ENCODE results near the gene INO80E.

Gene INO80E

GRCh38 chr16:30049871-30050270 lies 53.8 kb downstream of the INO80E start:
- no peak for DNase-seq (ENCODE audit: extremely low read depth, low read depth)

GRCh38 chr16:30051518-30051917 lies 55.5 kb downstream of the INO80E start:
- DNase-seq (ENCODE audit: extremely low read depth, low read depth) = no peak
- no peak for TF ChIP-seq CTCF (IDR thresholded peaks at IDR 0.05; ENCODE audit: low read depth, low read length)

More at GRCh38 chr16:30049871-30050270, 53.8 kb downstream of the INO80E start:
- TF ChIP-seq CTCF (IDR thresholded peaks at IDR 0.05; ENCODE audit: low read depth, low read length) = no peak

- no peak for TF ChIP-seq CTCF (IDR thresholded peaks at IDR 0.05; ENCODE audit: low read depth, low read length)
- DNase-seq (ENCODE audit: extremely low read depth, low read depth) = peak; percentile 75
Observed at GRCh38 chr16:30052671-30053372, 56.8 kb downstream of the INO80E start.

GRCh38 chr16:30053376-30054015 lies 57.5 kb downstream of the INO80E start:
- no peak for TF ChIP-seq CTCF (IDR thresholded peaks at IDR 0.05; ENCODE audit: low read depth, low read length)
- no peak for DNase-seq (ENCODE audit: extremely low read depth, low read depth)

DNA sequence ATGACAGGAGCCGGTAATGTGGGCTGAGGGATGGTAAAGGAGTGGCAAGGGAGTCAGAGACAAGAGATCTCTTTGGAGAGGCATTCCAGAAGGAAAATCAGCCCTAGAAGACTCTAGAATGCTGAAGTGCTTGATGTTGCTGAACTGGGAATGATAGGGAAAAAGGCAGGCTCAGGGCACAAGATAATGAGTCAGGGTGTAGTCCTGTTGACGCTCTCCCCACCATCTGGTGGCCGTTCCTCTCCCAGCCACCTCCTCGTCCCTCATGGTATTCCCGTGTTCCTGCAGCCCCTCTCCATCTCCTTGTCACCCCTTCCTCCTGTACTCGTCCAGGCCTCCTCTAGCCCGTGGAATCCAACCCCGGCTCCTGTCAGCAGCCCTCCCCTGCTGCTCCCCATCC lies 58.4 kb downstream of the INO80E start:
- no peak for DNase-seq (ENCODE audit: extremely low read depth, low read depth)
- TF ChIP-seq CTCF (IDR thresholded peaks at IDR 0.05; ENCODE audit: low read depth, low read length) = no peak

DNA sequence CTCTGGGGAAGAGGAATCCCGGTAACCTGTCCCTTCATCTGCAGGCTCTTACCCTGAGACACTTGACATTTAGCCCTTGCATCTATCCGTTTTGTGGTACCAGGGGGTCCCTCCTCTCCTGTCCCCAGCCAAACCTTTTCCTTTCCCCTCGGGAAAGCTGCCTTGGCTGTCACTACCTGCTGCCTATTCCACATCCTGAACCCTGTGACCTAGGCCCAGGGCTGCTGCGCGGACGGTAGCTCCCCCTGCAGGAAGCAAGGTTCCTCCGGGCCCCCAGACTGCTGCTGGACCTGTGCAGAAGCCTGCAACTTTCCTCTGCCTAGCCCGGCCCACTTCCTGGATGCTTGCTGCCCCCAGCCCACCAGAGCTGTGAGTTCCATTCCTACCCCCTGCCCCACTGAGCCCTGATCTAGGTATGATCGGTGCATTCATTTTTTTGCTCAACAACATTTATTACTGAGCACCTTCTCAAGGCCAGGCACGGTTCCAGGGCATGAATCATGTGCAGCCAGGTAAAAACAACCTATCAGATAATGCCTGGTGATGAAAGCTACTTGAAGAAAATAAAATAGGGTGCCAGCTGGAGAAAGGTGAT lies 59.0 kb downstream of the INO80E start:
- no peak for DNase-seq (ENCODE audit: extremely low read depth, low read depth)
- peak; percentile 46 for TF ChIP-seq CTCF (IDR thresholded peaks at IDR 0.05; ENCODE audit: low read depth, low read length)

All from AG09319 (cell line).